ENCODE data around the gene CCDC97.

DNA sequence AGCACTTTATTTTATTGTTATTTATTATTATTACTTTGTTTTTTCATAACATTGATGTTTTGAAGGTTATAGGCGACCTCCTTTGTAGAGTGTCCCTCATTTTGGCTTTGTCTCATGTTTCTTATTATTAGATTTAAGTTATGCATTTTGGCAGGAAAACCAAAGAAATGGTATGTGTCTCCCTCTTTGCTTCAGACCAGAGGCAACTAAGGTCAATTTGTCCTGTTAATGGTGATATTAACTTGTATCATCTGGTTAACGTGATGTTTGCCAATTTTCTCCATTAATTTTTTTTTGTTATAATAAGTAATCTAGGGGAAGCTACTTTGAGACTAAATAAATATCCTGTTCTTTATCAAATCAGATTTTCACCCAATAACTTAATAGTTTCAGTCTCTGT, 62.5 kb downstream of the CCDC97 start:
- TF ChIP-seq, protein P1, sequence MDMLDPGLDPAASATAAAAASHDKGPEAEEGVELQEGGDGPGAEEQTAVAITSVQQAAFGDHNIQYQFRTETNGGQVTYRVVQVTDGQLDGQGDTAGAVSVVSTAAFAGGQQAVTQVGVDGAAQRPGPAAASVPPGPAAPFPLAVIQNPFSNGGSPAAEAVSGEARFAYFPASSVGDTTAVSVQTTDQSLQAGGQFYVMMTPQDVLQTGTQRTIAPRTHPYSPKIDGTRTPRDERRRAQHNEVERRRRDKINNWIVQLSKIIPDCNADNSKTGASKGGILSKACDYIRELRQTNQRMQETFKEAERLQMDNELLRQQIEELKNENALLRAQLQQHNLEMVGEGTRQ (IDR thresholded peaks at IDR 0.05; ENCODE audit: low read length), result no peak
- TF ChIP-seq, protein P2, sequence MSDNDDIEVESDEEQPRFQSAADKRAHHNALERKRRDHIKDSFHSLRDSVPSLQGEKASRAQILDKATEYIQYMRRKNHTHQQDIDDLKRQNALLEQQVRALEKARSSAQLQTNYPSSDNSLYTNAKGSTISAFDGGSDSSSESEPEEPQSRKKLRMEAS (IDR thresholded peaks at IDR 0.05), result no peak
- TF ChIP-seq JUND (IDR thresholded peaks at IDR 0.05; ENCODE audit: low read length) (no peak), POLR2AphosphoS5 (IDR thresholded peaks at IDR 0.05; ENCODE audit: low read depth, low read length) (no peak), EZH2 (IDR thresholded peaks at IDR 0.05; ENCODE audit: low read depth, low read length, severe bottlenecking) (no peak), CREB1 (IDR thresholded peaks at IDR 0.05) (no peak), SP1 (IDR thresholded peaks at IDR 0.05; ENCODE audit: low read depth, low read length) (no peak), KDM1A (IDR thresholded peaks at IDR 0.05; ENCODE audit: borderline replicate concordance, low read length) (no peak), YY1 (IDR thresholded peaks at IDR 0.05; ENCODE audit: low read depth, low read length) (no peak), POLR2A (IDR thresholded peaks at IDR 0.05; ENCODE audit: control extremely low read depth in 1 of 2, low read depth in 2 of 2, low read length in 2 of 2) (no peak), FOSL1 (IDR thresholded peaks at IDR 0.05; ENCODE audit: insufficient read depth, low read depth, low read length) (no peak)
- TF ChIP-seq, protein P3, sequence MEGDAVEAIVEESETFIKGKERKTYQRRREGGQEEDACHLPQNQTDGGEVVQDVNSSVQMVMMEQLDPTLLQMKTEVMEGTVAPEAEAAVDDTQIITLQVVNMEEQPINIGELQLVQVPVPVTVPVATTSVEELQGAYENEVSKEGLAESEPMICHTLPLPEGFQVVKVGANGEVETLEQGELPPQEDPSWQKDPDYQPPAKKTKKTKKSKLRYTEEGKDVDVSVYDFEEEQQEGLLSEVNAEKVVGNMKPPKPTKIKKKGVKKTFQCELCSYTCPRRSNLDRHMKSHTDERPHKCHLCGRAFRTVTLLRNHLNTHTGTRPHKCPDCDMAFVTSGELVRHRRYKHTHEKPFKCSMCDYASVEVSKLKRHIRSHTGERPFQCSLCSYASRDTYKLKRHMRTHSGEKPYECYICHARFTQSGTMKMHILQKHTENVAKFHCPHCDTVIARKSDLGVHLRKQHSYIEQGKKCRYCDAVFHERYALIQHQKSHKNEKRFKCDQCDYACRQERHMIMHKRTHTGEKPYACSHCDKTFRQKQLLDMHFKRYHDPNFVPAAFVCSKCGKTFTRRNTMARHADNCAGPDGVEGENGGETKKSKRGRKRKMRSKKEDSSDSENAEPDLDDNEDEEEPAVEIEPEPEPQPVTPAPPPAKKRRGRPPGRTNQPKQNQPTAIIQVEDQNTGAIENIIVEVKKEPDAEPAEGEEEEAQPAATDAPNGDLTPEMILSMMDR (IDR thresholded peaks at IDR 0.05; ENCODE audit: control extremely low read depth in 1 of 3, insufficient read depth in 1 of 3, low read depth in 1 of 3, low read length in 3 of 3), result no peak

All from H1 (cell line).